H1 (cell line): Measurements from ENCODE around the gene KLK6.

ENCODE experiments used
- CTCF ChIP-seq, 3 experiments: IDR thresholded peaks; 1 replicate in 2 of 3; 2 replicates in 1 of 3; pipeline versions ENCODE4 v1.5.1 to v1.6.1; 2011; ENCODE audit warnings: low read length in 3 of 3, mild to moderate bottlenecking in 3 of 3, inconsistent platforms in 2 of 3, low read depth in 1 of 3, moderate library complexity in 1 of 3; ENCODE audit not compliant: insufficient read depth in 1 of 3; ENCODE audit errors: control extremely low read depth in 1 of 3
- EZH2 ChIP-seq: fragments of 200-600 bp; sonication (generic); IDR thresholded peaks from 2 replicates; pipeline ENCODE4 v1.7.1; 2012; ENCODE audit warnings: low read depth, mild to moderate bottlenecking, moderate library complexity, low read length, inconsistent platforms; ENCODE audit not compliant: severe bottlenecking
- JUN ChIP-seq: IDR thresholded peaks from 2 replicates; pipeline ENCODE4 v1.6.1; 2011; ENCODE audit warnings: low read depth, mild to moderate bottlenecking, improper control_type of control experiment, low read length
- TAF1 ChIP-seq: IDR thresholded peaks from 2 replicates; pipeline ENCODE4 v1.6.1; 2011; ENCODE audit warnings: mild to moderate bottlenecking, low read depth, low read length
- TBP ChIP-seq: IDR thresholded peaks from 2 replicates; pipeline ENCODE4 v1.6.1; 2011; ENCODE audit warnings: low read depth, low read length, improper control_type of control experiment

GRCh38 chr19:50981587-50982146 lies 12.3 kb upstream of the KLK6 start:
- TF ChIP-seq JUN = no peak
- no peak for TF ChIP-seq CTCF (IDR thresholded peaks at IDR 0.05; ENCODE audit: control extremely low read depth in 1 of 3, insufficient read depth in 1 of 3, low read depth in 1 of 3, low read length in 3 of 3)
- TF ChIP-seq TAF1 = no peak
- TF ChIP-seq EZH2 = no peak
- TF ChIP-seq TBP = no peak
